GM12878 (cell line): ENCODE results near the gene SPON2. TPM values are rescaled to one million over a fixed set of nuclear protein-coding genes. Genes with fewer than 3 reads are reported as not detected.

Source experiments
- ATAC-seq: fragments of 200-7000 bp; cut with Tn5 transposase; 3 replicates; pipeline ENCODE4 v1.9.1; 2020; ENCODE audit warnings: mild to moderate bottlenecking, moderate library complexity
- BruUV-seq: library from RNA; stranded (reverse); fragments of 400-500 nt; replicated peaks from 2 replicates; lab custom pipeline; 2021; lab: Mats Ljungman, UMichigan
- CTCF ChIA-PET: fragments of 300-600 bp; sonication (Branson Sonifier 250); formaldehyde crosslinking; extraction: SDS; loops from one replicate; lab custom pipeline; 2021; ENCODE audit warnings: inconsistent platforms; lab: Yijun Ruan, JAX
- POLR2A ChIA-PET: fragments of 350-600 bp; formaldehyde crosslinking; extraction: SDS; loops from one replicate; lab custom pipeline; 2021; ENCODE audit warnings: inconsistent platforms; lab: Charles Lee
- RAD21 ChIA-PET: fragments of 300-600 bp; sonication (Branson Sonifier 250); formaldehyde crosslinking; loops from one replicate; lab custom pipeline; 2023; ENCODE audit warnings: antibody characterized with exemption; ENCODE audit not compliant: unreplicated experiment; lab: Charles Lee
- SMC1A ChIA-PET: fragments of 300-600 bp; sonication (Branson Sonifier 250); formaldehyde crosslinking; loops from one replicate; lab custom pipeline; 2023; ENCODE audit not compliant: unreplicated experiment, uncharacterized antibody; lab: Charles Lee
- DNase-seq: peaks from one replicate; pipeline ENCODE4 v3.0.0-alpha.2; 2011; ENCODE audit warnings: low read depth, low spot score
- FAIRE-seq: peaks from 3 replicates; lab custom pipeline; 2011; peaks lifted over from hg19 to GRCh38; lab: Jason Lieb, UNC
- H2AFZ ChIP-seq: 2 replicates; pipeline ENCODE4 v1.6.0; 2011; ENCODE audit warnings: low read depth, low read length, control low read depth; ENCODE audit not compliant: control insufficient read depth
- H3K27ac ChIP-seq: 2 replicates; pipeline ENCODE4 v1.5.1; 2011; ENCODE audit warnings: control low read depth; ENCODE audit not compliant: control insufficient read depth, insufficient read depth
- H3K27me3 ChIP-seq, 2 experiments: replicated peaks in 1 of 2; 2 replicates each; pipeline versions ENCODE4 v1.6.0 to v1.6.1; 2011; ENCODE audit warnings: low read length in 1 of 2; ENCODE audit not compliant: control insufficient read depth in 2 of 2, insufficient read depth in 2 of 2
- H3K36me3 ChIP-seq, 2 experiments: 2 replicates each; pipeline ENCODE4 v1.5.1; 2011; ENCODE audit warnings: low read length in 1 of 2; ENCODE audit not compliant: control insufficient read depth in 2 of 2, insufficient read depth in 2 of 2
- H3K4me1 ChIP-seq: 2 replicates; pipeline ENCODE4 v1.6.1; 2011; ENCODE audit warnings: mild to moderate bottlenecking, low read length, moderate library complexity, mixed read lengths; ENCODE audit not compliant: control insufficient read depth, insufficient read depth
- H3K4me2 ChIP-seq: 2 replicates; pipeline ENCODE4 v1.6.0; 2011; ENCODE audit warnings: control low read depth; ENCODE audit not compliant: control insufficient read depth, insufficient read depth
- H3K4me3 ChIP-seq: fragments of 200-600 bp; sonication (generic); 2 replicates; pipeline ENCODE4 v1.5.1; 2016
- H3K79me2 ChIP-seq: 2 replicates; pipeline ENCODE4 v1.6.0; 2011; ENCODE audit warnings: low read length; ENCODE audit not compliant: control insufficient read depth, insufficient read depth
- H3K9ac ChIP-seq: 2 replicates; pipeline ENCODE4 v1.8.0; 2011; ENCODE audit warnings: low read length, control low read depth, mixed read lengths; ENCODE audit not compliant: control insufficient read depth, insufficient read depth
- H3K9me3 ChIP-seq: replicated peaks from 3 replicates; pipeline ENCODE4 v1.5.1; 2011; ENCODE audit warnings: mild to moderate bottlenecking, low read length; ENCODE audit not compliant: control insufficient read depth, insufficient read depth
- H4K20me1 ChIP-seq: 2 replicates; pipeline ENCODE4 v1.6.0; 2011; ENCODE audit not compliant: control insufficient read depth, insufficient read depth
- YY1 ChIP-seq: IDR thresholded peaks from 2 replicates; pipeline ENCODE4 v1.6.1; 2011; ENCODE audit warnings: low read depth, mild to moderate bottlenecking, low read length
- WGBS: methylation state at CpG from one replicate; pipeline ENCODE4 v1.1.6; 2016; ENCODE audit warnings: low lambda C conversion rate; ENCODE audit not compliant: insufficient replicate concordance, insufficient coverage; ENCODE audit errors: missing lambda C conversion rate; 5-methylcytosine and 5-hydroxymethylcytosine counted together
- in situ Hi-C: fragments of 300-500 bp; cut with MboI; formaldehyde crosslinking; loops from 9 replicates; pipeline ENCODE4 v1.14.3; 2018; ENCODE audit warnings: mixed read lengths
- intact Hi-C: fragments of 100-400 bp; cut with micrococcal nuclease; formaldehyde crosslinking; loops from one replicate; pipeline ENCODE4 v1.14.2; 2022; ENCODE audit not compliant: unreplicated experiment
- polyA plus RNA-seq, 11 experiments: library from polyadenylated mRNA; depleted of rRNA in 4 of 11; unstranded in 6 of 11; stranded (reverse) in 5 of 11; fragments of >200 nt; fragmentation: Nextera tagmentation in 4 of 11; fragmentation: Illumina TruSeq in 1 of 11; extraction: Ambion mirVana in 4 of 11; extraction: Trizol in 1 of 11; gene quantifications; 1 replicate in 1 of 11; 2 replicates in 10 of 11; pipeline versions ENCODE4 v1.2.1 to v1.2.3, GENCODE V29; 2011 to 2016; ENCODE audit warnings: inconsistent platforms in 2 of 11, missing spikeins in 2 of 11, low read depth in 1 of 11
- total RNA-seq, 4 experiments: library from RNA; depleted of rRNA in 3 of 4; stranded (reverse); fragments of >200 nt in 3 of 4; fragmentation: Illumina TruSeq in 1 of 4; extraction: Trizol in 1 of 4; gene quantifications; 2 replicates each; pipeline versions ENCODE4 v1.2.1 to v1.2.3, GENCODE V29; 2013 to 2021
- TF ChIP-seq, protein P1 (sequence below): IDR thresholded peaks from 2 replicates; pipeline ENCODE4 v1.6.1; 2012; ENCODE audit warnings: mild to moderate bottlenecking, low read depth, low read length

SPON2 gene
- total and polyA plus RNA-seq, 10 of the 15 experiments (the other 5 are each of a cell fraction or from before 2014, with no cell fraction given): 1.1 to 11.2 (median 7.3) TPM

DNA sequence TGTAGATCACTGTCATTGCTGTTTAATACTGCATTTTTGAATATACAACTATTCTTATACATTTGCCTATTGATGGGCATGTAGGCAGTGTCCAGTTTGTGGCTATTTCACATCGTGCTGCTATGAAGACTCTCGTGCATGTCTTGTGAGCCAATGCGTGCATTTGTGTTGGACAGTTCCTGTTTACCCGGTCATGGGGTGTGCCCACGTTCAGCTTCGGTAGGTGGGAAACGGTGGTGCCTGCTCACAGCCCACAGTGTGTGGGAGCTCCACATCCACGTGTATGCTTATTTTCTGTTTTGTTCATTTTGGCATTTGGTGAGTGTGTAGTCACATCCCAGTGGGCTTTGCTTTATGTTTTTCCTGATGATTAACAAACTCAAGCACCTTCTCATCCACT lies 39.4 kb downstream of the SPON2 start:
- ChIA-PET CTCF (interaction anchor here (0.6 to 5.8 kb wide), 4 partner anchors 11 to 222 kb away, joined by 4 to 113 read pairs (median 26); partner anchors contain the start of gene UVSSA), SMC1A (interaction anchor here (5.6 kb wide), 1 partner anchor 135 kb away, joined by 65 read pairs; no protein-coding TSS in a partner anchor), RAD21 (interaction anchor here (2.5 to 3.6 kb wide), 3 partner anchors 35 to 214 kb away, joined by 7 to 40 read pairs (median 29); partner anchors contain the start of gene UVSSA)
- H3K4me1 ChIP-seq: no peaks in the 10 kb centered on the region; the same call in none of the 2 replicates
- H3K9me3 ChIP-seq: no peaks in the 10 kb centered on the region
- no peak overlapping the region for H3K27ac ChIP-seq
- no peak for FAIRE-seq
- TF ChIP-seq, protein P1, sequence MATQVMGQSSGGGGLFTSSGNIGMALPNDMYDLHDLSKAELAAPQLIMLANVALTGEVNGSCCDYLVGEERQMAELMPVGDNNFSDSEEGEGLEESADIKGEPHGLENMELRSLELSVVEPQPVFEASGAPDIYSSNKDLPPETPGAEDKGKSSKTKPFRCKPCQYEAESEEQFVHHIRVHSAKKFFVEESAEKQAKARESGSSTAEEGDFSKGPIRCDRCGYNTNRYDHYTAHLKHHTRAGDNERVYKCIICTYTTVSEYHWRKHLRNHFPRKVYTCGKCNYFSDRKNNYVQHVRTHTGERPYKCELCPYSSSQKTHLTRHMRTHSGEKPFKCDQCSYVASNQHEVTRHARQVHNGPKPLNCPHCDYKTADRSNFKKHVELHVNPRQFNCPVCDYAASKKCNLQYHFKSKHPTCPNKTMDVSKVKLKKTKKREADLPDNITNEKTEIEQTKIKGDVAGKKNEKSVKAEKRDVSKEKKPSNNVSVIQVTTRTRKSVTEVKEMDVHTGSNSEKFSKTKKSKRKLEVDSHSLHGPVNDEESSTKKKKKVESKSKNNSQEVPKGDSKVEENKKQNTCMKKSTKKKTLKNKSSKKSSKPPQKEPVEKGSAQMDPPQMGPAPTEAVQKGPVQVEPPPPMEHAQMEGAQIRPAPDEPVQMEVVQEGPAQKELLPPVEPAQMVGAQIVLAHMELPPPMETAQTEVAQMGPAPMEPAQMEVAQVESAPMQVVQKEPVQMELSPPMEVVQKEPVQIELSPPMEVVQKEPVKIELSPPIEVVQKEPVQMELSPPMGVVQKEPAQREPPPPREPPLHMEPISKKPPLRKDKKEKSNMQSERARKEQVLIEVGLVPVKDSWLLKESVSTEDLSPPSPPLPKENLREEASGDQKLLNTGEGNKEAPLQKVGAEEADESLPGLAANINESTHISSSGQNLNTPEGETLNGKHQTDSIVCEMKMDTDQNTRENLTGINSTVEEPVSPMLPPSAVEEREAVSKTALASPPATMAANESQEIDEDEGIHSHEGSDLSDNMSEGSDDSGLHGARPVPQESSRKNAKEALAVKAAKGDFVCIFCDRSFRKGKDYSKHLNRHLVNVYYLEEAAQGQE: peak; percentile 15; the same call in 1 of the 2 replicates
- TF ChIP-seq YY1: no peak
- TF ChIP-seq, all 136 proteins: peak for 1
- no peak overlapping the region for H3K9ac ChIP-seq
- H4K20me1 ChIP-seq: no peaks in the 10 kb centered on the region
- no peak overlapping the region for H2AFZ ChIP-seq
- in situ Hi-C loops (loop anchor here (5.0 kb wide), 1 partner anchor 219 kb away; no protein-coding TSS in a partner anchor), intact Hi-C loops (loop anchor here (5.0 kb wide), 1 partner anchor 114 kb away; the partner anchor contains the start of gene CTBP1)
- no peaks in the 10 kb centered on the region for H3K36me3 ChIP-seq
- no peak overlapping the region for H3K4me3 ChIP-seq
- no peak for DNase-seq
- POLR2A ChIA-PET: interaction anchor here (0.6 kb wide), 1 partner anchor 135 kb away, joined by 3 read pairs; no protein-coding TSS in a partner anchor
- ATAC-seq: no peak
- WGBS: 6% methylated on average over 8 of the region's 8 CpGs
- BruUV-seq: no TSS peak
- H3K27me3 ChIP-seq: no peaks in the 10 kb centered on the region
- no peaks in the 10 kb centered on the region for H3K79me2 ChIP-seq
- no peak overlapping the region for H3K4me2 ChIP-seq
